ENCODE results near the gene RBFOX2. TPM values are rescaled to one million over a fixed set of nuclear protein-coding genes. Genes with fewer than 3 reads are reported as not detected.
"Not testable (repeated sequence)": the region's sequence is repeated elsewhere in the genome, so short reads cannot be mapped to it uniquely, and the experiment has no call there.

Gene RBFOX2
- total RNA-seq, 4 donors from 2014 or later, result 39.4 to 80.0 (median 52.9) TPM

DNA sequence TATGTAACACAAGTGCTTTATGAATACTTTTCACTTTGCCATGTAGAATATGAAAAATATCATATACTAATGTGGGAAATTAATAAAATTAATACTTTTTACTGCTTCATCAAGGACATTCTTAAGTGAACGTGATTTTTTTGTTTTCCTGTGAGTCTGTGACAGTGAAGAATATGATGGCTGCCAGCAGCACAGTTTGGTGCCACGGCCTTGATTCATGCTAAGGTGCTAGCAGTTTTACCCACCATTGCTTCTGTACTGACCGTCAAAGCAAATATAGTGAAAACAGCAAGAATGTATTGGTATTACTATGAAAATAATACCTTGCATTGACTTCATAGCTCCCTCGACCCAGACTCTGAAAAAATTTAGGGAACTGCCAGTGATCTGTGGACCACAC is 231.2 kb downstream of the RBFOX2 start:
- TF ChIP-seq POLR2A (IDR thresholded peaks at IDR 0.05), result no peak
- TF ChIP-seq, protein P1, sequence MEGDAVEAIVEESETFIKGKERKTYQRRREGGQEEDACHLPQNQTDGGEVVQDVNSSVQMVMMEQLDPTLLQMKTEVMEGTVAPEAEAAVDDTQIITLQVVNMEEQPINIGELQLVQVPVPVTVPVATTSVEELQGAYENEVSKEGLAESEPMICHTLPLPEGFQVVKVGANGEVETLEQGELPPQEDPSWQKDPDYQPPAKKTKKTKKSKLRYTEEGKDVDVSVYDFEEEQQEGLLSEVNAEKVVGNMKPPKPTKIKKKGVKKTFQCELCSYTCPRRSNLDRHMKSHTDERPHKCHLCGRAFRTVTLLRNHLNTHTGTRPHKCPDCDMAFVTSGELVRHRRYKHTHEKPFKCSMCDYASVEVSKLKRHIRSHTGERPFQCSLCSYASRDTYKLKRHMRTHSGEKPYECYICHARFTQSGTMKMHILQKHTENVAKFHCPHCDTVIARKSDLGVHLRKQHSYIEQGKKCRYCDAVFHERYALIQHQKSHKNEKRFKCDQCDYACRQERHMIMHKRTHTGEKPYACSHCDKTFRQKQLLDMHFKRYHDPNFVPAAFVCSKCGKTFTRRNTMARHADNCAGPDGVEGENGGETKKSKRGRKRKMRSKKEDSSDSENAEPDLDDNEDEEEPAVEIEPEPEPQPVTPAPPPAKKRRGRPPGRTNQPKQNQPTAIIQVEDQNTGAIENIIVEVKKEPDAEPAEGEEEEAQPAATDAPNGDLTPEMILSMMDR (IDR thresholded peaks at IDR 0.05), result no peak
- Histone ChIP-seq H3K4me1 (no peaks in the 10 kb centered on the region), H3K27ac (no peak overlapping the region), H3K9me3 (no peaks in the 10 kb centered on the region), H3K4me3 (no peak overlapping the region), H3K27me3 (no peaks in the 10 kb centered on the region), H3K36me3 (no peaks in the 10 kb centered on the region)
- DNase-seq, result no peak

- DNase-seq, result no peak
- Histone ChIP-seq H3K4me1 (no peaks in the 10 kb centered on the region), H3K36me3 (no peaks in the 10 kb centered on the region), H3K27ac (no peak overlapping the region), H3K4me3 (no peak overlapping the region), H3K9me3 (no peaks in the 10 kb centered on the region), H3K27me3 (no peaks in the 10 kb centered on the region)
- TF ChIP-seq POLR2A (IDR thresholded peaks at IDR 0.05), result no peak
- TF ChIP-seq, protein P1 (IDR thresholded peaks at IDR 0.05), result no peak
These were observed 233.1 kb downstream of the RBFOX2 start for GRCh38 chr22:35795476-35795875.

- DNase-seq, result no peak
- no peaks in the 10 kb centered on the region for H3K9me3 ChIP-seq
- H3K27ac ChIP-seq, result no peak overlapping the region
- no peak for TF ChIP-seq POLR2A (IDR thresholded peaks at IDR 0.05)
- TF ChIP-seq, protein P1 (IDR thresholded peaks at IDR 0.05), result no peak
- H3K36me3 ChIP-seq, result no peaks in the 10 kb centered on the region
- H3K27me3 ChIP-seq, result no peaks in the 10 kb centered on the region
- H3K4me3 ChIP-seq, result no peak overlapping the region
- no peaks in the 10 kb centered on the region for H3K4me1 ChIP-seq
These were observed 236.1 kb downstream of the RBFOX2 start for GRCh38 chr22:35792506-35792905.

- not testable (repeated sequence) for H3K4me3 ChIP-seq, H3K4me1 ChIP-seq, H3K27me3 ChIP-seq, H3K27ac ChIP-seq, DNase-seq, H3K36me3 ChIP-seq, H3K9me3 ChIP-seq
These were observed 236.8 kb downstream of the RBFOX2 start for GRCh38 chr22:35791788-35792187.

DNA sequence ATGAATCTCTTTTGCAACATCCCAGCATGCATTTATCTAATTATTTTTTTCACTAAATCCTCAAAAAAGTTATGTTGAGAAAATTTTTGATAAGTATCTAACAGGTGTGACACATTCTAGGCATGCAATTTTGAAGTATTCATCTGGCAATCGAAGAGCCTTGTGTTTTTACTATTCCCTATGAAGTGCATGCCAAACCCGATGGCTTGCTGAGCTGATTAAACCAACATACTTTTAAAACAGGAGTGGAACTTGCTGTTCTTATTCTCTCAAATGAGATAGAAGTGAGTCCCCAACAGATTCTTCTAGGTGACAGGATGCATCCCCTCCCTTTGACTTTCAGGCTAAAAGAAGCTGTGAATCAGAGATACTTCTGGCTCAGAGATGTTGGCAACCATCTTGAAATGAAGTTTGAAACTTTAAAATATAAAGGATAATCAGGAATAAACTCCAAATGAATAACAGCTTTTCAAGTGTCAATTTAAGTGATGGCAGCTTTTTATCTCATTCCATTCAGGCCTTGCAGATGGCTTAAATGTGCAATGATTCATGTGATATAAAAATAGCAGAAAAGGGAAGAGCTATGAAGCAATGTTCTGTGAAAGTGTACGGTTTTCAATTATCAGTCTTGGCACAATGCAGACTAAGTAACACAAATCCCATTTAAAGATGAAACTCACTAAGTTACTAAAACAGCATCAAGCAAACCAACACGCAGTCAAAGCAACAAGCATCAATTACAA is 243.3 kb downstream of the RBFOX2 start:
- no peaks in the 10 kb centered on the region for H3K9me3 ChIP-seq
- no peak for DNase-seq
- peaks cover 0 to 5% (median 0%) of the 10 kb centered on the region in 3 donors for H3K36me3 ChIP-seq
- no peak overlapping the region for H3K4me3 ChIP-seq
- no peaks in the 10 kb centered on the region for H3K27me3 ChIP-seq
- H3K27ac ChIP-seq, result no peak overlapping the region
- TF ChIP-seq POLR2A (IDR thresholded peaks at IDR 0.05), result no peak
- TF ChIP-seq, protein P1 (IDR thresholded peaks at IDR 0.05), result no peak
- H3K4me1 ChIP-seq, result no peaks in the 10 kb centered on the region

DNA sequence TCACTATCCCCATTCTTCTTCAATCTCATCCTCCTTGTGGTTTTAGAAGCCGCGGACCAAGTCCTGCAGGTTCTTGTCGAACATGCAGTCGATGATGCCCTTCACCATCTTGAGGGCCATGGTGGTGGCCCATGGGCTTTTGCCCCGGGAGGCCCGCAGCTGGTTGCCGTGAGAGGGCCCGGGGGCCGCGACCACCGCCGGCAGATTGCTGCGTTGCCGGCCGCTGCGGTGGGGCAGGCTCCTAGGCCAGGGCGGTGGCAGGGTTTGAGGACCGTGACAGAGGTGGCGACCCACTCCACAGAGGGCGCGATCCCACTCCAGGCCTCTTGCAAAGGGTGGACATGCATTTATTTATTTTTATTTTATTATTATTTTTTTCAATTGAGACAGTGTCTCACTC is 244.0 kb downstream of the RBFOX2 start:
- Histone ChIP-seq H3K9me3 (no peaks in the 10 kb centered on the region), H3K27ac (no peak overlapping the region), H3K4me3 (no peak overlapping the region), H3K36me3 (peaks cover 0 to 5% (median 0%) of the 10 kb centered on the region in 3 donors), H3K4me1 (no peaks in the 10 kb centered on the region), H3K27me3 (no peaks in the 10 kb centered on the region)
- DNase-seq, result no peak
- TF ChIP-seq, protein P1 (IDR thresholded peaks at IDR 0.05), result no peak
- TF ChIP-seq POLR2A (IDR thresholded peaks at IDR 0.05), result no peak

All from Peyer's patch (tissue), 4 donors.